Nephron (organoid): ENCODE measurements around the gene YPEL5.

ENCODE experiments used
- H3K27ac Mint-ChIP-seq, 3 experiments: 2 replicates each; pipeline ENCODE4 v1.8.0; 2020; ENCODE audit warnings: mixed read lengths in 3 of 3, mild to moderate bottlenecking in 2 of 3, moderate library complexity in 1 of 3
- H3K27me3 Mint-ChIP-seq: 2 replicates; pipeline ENCODE4 v1.8.0; 2021; ENCODE audit warnings: low read depth, mild to moderate bottlenecking, moderate library complexity, mixed read lengths
- H3K36me3 Mint-ChIP-seq: 2 replicates; pipeline ENCODE4 v1.8.0; 2020; ENCODE audit warnings: low read depth, mixed read lengths
- H3K4me1 Mint-ChIP-seq: 2 replicates; pipeline ENCODE4 v1.8.0; 2020; ENCODE audit warnings: mixed read lengths
- H3K4me3 Mint-ChIP-seq, 3 experiments: 2 replicates each; pipeline ENCODE4 v1.8.0; 2020; ENCODE audit warnings: mild to moderate bottlenecking in 3 of 3, mixed read lengths in 3 of 3, moderate library complexity in 2 of 3
- H3K9me3 Mint-ChIP-seq: 2 replicates; pipeline ENCODE4 v1.8.0; 2020; ENCODE audit warnings: mixed read lengths
- CTCF ChIP-seq, 3 experiments: fragments of 200-600 bp; sonication (generic); IDR thresholded peaks; one replicate each; pipeline ENCODE4 v1.5.0; 2021; ENCODE audit warnings: antibody characterized with exemption in 3 of 3; ENCODE audit not compliant: unreplicated experiment in 3 of 3

Gene YPEL5

GRCh38 chr2:30178618-30179434 lies 32.0 kb downstream of the YPEL5 start:
- no peaks in the 10 kb centered on the region for H3K9me3 Mint-ChIP-seq
- no peak overlapping the region for H3K4me3 Mint-ChIP-seq
- no peak for TF ChIP-seq CTCF (IDR thresholded peaks at IDR 0.05; ENCODE audit: unreplicated experiment in 3 of 3)
- peaks cover 9% of the 10 kb centered on the region for H3K27me3 Mint-ChIP-seq
- no peaks in the 10 kb centered on the region for H3K36me3 Mint-ChIP-seq
- no peak overlapping the region for H3K27ac Mint-ChIP-seq
- peaks cover 5% of the 10 kb centered on the region for H3K4me1 Mint-ChIP-seq

- H3K36me3 Mint-ChIP-seq = no peaks in the 10 kb centered on the region
- no peaks in the 10 kb centered on the region for H3K9me3 Mint-ChIP-seq
- peaks cover 5% of the 10 kb centered on the region for H3K4me1 Mint-ChIP-seq
- H3K27me3 Mint-ChIP-seq = peaks cover 12% of the 10 kb centered on the region
- TF ChIP-seq CTCF (IDR thresholded peaks at IDR 0.05; ENCODE audit: unreplicated experiment in 3 of 3) = no peak
- H3K4me3 Mint-ChIP-seq = no peak overlapping the region
- H3K27ac Mint-ChIP-seq = no peak overlapping the region
Measured at GRCh38 chr2:30179536-30179935, 32.7 kb downstream of the YPEL5 start.

GRCh38 chr2:30180226-30180625 lies 33.4 kb downstream of the YPEL5 start:
- TF ChIP-seq CTCF (IDR thresholded peaks at IDR 0.05; ENCODE audit: unreplicated experiment in 3 of 3) = no peak
- Mint-ChIP-seq H3K36me3 (no peaks in the 10 kb centered on the region), H3K27ac (no peak overlapping the region), H3K4me3 (no peak overlapping the region), H3K27me3 (peaks cover 13% of the 10 kb centered on the region), H3K9me3 (no peaks in the 10 kb centered on the region), H3K4me1 (peaks cover 5% of the 10 kb centered on the region)

- no peak for TF ChIP-seq CTCF (IDR thresholded peaks at IDR 0.05; ENCODE audit: unreplicated experiment in 3 of 3)
- Mint-ChIP-seq H3K9me3 (no peaks in the 10 kb centered on the region), H3K4me1 (peaks cover 5% of the 10 kb centered on the region), H3K4me3 (no peak overlapping the region), H3K36me3 (no peaks in the 10 kb centered on the region), H3K27ac (no peak overlapping the region), H3K27me3 (peaks cover 16% of the 10 kb centered on the region)
Measured at GRCh38 chr2:30181176-30181575, 34.4 kb downstream of the YPEL5 start.

GRCh38 chr2:30184035-30184434 lies 37.2 kb downstream of the YPEL5 start:
- Mint-ChIP-seq H3K27me3 (peaks cover 7% of the 10 kb centered on the region), H3K27ac (no peak overlapping the region), H3K4me3 (no peak overlapping the region), H3K36me3 (no peaks in the 10 kb centered on the region), H3K9me3 (no peaks in the 10 kb centered on the region), H3K4me1 (no peaks in the 10 kb centered on the region)
- no peak for TF ChIP-seq CTCF (IDR thresholded peaks at IDR 0.05; ENCODE audit: unreplicated experiment in 3 of 3)

GRCh38 chr2:30185178-30185577 lies 38.4 kb downstream of the YPEL5 start:
- TF ChIP-seq CTCF (IDR thresholded peaks at IDR 0.05; ENCODE audit: unreplicated experiment in 3 of 3) = no peak
- no peak overlapping the region for H3K4me3 Mint-ChIP-seq
- H3K4me1 Mint-ChIP-seq = no peaks in the 10 kb centered on the region
- H3K36me3 Mint-ChIP-seq = no peaks in the 10 kb centered on the region
- H3K9me3 Mint-ChIP-seq = no peaks in the 10 kb centered on the region
- no peak overlapping the region for H3K27ac Mint-ChIP-seq
- H3K27me3 Mint-ChIP-seq = peaks cover 7% of the 10 kb centered on the region
